NCI-H146 treated with DMSO at 0.1 percent for 48 hours (cell line): ENCODE measurements around the gene VTCN1.
"Not testable (repeated sequence)": the region's sequence is repeated elsewhere in the genome, so short reads cannot be mapped to it uniquely, and the experiment has no call there.

ENCODE experiments used
- DNase-seq: peaks from one replicate; lab custom pipeline; 2025; ENCODE audit not compliant: unreplicated experiment; lab: John Stamatoyannopoulos, UW

The VTCN1 gene

DNA sequence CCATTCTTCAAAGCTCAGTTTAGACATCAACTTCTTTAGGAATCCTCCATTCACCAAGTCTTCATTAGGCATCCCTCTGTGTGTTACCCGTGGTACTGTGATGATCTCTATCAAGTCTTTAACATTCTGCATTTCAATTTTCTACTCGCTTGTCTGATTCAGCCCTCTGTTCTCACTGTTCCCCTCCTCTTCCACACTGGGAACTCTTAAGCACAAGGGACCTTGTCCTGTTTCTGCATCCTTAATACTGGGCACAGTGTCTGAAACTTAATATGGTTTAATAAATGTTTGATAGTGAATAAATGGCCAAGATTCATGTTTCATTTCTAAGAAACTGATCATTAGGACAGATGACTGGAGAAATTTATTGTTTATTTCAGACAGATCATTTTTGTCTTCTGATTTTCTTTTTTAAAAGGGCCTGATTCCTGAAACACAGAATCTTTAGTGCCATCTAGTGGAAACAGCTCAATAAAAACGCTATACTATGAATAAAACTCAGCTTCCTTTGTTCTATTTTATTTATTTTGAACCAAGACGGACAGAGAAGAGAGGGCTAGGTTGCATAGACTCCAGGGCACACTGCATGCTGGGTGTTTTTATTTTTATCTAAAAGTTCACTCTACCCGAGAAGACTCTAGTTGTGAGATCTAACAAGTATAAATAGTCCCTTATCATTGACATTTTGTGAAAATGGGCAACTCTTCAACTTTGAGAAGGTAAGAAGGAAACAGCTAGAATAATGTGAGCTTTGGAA, 82.2 kb downstream of the VTCN1 start:
- DNase-seq, result peak; percentile 65

GRCh38 chr1:117127795-117128194, 82.9 kb downstream of the VTCN1 start:
- no peak for DNase-seq

DNA sequence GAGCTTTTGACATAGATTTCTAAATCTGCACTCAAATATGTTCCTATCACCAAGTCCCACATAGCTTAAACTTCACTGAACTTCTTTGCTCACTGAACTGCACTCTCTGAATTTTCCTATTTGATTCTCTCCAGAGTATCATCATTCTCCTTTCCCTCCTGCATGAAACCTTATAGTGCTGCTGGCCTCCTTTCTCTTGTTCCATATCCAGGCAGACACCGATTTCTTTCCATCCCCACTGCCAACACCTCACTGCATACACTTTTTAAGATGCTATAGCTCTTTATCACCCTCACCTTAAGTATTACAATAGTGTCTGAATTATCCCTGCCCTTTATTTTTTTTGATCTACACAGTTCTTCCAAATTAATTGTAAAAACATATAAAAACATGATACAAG, 86.1 kb downstream of the VTCN1 start:
- no peak for DNase-seq

DNA sequence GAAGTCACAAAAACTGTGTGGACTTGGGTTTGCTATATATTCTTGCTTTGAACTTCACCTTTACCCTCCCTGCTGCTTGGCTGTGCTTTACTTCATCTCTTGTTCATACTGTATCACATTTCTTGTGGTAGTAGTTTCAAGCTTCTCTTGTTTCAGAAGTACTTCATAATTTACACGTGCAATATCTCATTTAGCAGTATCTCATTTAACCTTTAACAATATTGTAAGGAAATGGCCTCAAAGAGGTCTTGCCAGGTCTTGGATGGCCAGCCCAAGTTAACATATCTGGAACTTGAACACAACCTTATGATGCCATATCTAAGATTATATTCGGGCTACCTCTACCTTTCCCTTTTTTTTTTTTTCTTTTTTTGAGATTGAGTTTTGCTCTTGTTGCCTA, 87.5 kb downstream of the VTCN1 start:
- no peak for DNase-seq

GRCh38 chr1:117122330-117123025, 88.2 kb downstream of the VTCN1 start:
- peak; percentile 36 for DNase-seq

DNA sequence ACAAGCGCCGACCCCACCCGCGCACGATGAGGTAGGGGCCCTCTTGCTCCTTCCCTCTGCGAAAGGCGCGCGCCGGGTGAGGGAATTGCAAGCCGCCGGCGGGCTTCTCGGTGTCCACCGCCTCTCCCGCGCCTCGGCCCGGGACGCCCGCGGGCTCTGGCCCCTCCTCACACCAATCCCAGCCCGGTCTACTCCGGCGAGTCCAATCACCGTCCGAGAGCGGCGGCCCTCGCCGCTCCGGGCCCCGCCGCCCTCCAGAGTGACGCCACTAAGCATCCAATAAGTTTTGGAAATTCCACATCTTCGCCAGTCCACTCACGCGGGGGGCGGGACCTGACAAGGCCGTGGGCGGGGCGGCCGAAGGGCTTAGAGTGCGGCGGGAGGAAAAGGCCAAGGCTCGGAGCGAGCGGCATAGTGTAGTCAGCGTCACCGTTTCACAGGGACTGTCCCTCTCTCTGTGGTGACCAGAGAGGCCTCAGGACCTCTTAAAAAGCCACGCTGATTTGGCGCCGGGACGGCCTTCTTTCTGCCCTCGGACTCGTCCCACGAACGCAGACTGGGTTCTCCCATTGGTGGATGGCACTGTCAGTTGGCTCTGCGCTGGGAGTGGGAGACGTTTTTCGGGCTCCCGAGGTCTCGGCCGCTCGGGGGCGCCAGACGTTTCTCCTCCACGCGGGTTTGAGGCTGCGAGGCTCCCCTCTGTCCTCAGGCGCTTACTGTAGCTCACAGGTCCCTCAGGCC, 89.0 kb downstream of the VTCN1 start, which contains the start of gene TRIM45:
Gene TRIM45, minus strand, starts transcription at position 161 of the 741 bp plus-strand sequence. CDS start 548 bp downstream, outside the sequence.
- peak; percentile 96 for DNase-seq

DNA sequence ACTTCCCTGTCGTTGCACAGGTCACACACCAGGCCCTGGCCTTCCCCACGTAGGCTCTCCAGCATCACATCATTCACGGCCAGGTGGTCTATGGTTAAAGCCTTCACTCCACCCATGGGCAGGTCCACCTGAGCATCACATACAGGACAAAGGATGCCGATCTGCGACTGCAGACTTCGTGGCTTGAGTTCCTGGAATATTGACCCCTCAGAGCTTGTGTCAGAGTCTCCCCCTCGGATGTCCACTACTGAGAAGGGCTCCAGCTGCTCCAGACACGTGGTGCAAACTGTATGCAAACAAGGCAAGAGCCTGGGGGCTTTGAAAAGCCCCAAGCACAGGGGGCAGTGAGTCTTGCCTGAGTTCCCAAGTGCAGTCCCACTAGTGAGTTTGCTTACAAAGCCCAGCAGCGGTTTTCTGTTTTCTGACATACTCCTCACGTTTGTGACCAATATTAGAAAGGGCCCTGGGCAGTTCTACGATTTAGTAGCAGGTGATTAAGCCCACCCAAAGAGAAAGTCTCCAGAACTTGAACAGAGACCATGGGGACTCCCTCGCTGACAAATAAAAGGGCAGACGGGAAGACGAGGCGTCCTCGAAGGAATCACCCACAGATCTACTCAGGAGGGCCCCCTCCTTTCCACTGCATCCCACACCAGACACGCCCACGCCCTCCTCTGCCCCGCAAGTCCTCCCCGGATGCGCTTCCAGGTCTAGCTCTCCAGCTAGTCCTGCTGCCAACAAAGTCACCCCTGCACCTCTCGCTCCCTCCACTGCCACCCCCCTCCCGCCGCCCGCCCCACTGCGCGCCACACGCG, 89.7 kb downstream of the VTCN1 start:
- DNase-seq, result peak; percentile 35

DNA sequence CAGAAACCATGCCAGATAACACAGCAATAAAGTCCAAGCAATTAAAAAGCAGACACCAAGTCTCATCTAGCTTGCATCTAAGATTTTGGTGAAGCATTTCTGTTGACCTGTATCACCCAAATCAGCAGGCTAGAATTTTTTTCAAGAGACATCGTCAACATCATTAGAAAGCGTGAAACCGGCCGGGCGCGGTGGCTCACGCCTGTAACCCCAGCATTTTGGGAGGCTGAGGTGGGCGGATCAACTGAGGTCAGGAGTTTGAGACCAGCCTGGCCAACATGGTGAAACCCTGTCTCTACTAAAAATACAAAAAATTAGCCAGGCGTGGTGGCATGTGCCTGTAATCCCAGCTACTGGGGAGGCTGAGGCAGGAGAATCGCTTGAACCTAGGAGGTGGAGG, 91.6 kb downstream of the VTCN1 start:
- not testable (repeated sequence) for DNase-seq

DNA sequence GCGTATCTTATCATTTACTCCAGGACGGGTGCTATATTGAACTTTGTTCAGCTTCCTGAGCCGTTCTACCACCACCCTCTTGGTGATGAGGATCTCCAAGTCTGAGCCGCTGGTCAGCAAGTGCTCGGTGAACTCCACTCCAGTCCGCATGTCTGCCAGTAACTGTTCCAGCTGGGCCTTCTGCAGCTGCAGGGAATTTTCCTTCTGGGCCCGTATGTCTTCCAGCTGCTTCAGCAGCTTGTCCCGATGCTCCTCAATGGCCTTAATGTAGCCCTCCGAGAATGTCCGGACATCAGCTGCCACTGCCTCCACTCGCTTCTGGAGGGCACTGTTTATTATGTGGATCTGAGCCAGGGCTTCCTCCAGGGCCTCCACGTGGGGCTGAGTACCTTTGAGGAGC, 92.6 kb downstream of the VTCN1 start:
- no peak for DNase-seq

- DNase-seq, result no peak
Observed at GRCh38 chr1:117117697-117118096, 93.0 kb downstream of the VTCN1 start.

DNA sequence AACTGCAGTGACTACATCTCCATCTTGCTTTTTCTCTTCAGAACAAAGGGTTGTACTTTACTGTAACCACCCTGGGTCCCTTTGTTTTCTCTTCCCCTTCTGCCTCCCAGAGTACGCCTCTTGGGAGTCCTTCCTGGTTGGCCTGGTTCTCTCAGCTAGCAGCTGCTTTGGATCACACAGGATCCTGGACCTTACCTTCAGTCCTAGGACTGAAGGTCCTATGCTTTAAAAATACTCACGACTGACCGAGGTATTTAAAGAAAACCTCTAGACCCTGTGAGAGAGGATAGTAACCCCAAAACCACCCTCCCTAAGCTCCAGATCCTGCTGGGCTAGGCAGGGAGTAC, 94.0 kb downstream of the VTCN1 start:
- no peak for DNase-seq

DNA sequence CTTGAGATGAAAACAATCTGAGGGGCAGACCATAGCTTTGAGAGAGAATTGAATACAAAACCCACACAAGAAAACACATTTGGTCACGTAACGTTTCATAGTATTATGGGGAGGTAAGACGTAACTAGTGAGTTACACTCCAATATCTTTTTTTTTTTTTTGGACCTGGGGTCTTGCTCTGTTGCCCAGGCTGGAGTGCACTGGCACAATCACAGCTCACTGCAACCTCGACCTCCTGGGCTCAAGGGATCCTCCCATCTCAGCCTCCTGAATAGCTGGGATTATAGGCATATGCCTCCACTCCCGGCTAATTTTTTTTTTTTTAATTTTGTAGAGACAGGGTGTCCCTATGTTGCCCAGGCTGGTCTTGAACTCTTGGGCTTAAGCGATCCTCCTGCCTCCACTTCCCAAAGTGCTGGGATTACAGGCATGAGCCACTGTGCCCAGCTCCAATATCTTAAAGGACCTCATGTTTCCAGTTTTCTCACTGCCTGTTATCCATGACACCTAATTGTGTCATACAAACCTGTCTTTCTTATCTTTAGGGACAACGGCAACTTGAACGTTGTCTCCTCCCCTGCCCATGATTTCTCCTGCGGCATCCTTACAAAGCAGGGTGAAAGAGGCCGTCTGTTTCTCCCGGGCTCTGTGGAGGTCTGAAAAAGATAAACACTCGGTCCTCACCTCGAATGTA, 94.5 kb downstream of the VTCN1 start:
- DNase-seq, result no peak

- no peak for DNase-seq
Observed at GRCh38 chr1:117114877-117115276, 95.8 kb downstream of the VTCN1 start.

GRCh38 chr1:117113199-117113598, 97.5 kb downstream of the VTCN1 start:
- no peak for DNase-seq

DNA sequence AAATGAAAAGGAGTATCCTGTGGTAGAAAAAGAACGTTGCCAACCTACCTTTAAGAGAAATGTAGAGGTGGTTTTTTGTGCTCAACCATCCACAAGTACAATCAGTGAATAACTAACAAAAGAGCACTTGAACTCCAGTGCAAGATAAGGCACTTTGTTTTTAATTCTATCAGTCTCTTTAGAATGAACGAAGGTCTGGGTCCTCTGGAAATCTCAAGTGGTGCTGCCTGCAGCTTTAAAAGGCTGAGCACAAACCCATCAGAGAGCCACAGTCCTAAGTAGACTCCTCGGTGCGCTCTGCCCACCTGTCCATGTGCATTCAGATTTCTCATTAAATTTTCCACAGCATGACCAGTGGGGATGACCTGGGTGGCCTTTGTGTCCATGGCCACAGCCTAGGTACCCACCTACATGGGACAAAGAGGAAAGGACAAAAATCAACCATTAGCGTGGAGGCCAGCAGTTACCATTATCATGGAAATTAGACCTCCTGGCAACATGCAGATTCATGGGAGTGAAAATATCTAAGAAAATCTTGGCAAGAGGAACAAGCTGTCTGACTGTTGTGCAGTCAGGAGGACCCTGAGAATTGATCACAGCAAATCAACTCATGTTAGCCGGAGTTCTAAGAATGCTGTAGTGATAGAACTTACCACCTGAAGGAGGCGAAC, 98.5 kb downstream of the VTCN1 start:
- no peak for DNase-seq

DNA sequence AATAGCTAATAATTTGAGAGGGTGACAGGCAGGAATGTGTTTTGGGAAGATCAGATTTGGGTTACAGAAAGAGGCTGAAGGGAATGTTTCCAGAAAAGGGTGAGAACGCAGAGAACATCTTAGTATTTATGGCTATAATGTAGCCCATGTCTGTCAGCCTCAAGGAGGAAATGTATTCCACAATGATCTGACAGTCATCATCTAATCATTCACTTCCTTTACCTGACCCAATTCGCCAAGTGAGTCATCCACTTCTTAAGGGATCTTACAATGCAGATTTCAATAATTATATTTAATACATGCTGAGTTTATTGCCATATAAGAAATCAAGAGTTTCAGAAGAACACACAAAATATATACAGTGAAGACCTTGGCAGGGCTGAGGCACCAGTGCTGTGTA, 100.0 kb downstream of the VTCN1 start:
- no peak for DNase-seq

DNA sequence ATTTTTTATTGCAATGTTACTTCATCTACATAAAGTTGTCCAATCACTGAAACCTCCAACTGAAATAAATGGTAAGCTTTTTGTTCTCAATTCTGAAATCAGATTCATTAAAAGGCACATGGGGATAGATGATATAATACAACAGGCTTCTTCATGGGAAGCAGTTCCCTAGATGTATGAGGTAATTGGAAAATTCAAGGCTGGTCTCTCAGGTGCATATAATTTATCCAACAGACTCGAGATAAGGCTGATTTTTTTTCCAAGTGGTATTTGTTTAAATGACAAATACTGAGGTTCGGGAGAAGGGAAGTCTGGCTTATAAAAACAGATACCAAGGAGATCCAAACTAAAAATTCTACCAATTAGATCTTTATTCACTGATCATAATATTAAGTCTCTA, 103.4 kb downstream of the VTCN1 start:
- no peak for DNase-seq

- no peak for DNase-seq
Observed at GRCh38 chr1:117106478-117106877, 104.2 kb downstream of the VTCN1 start.

- DNase-seq, result no peak
Observed at GRCh38 chr1:117105722-117106121, 105.0 kb downstream of the VTCN1 start.

DNA sequence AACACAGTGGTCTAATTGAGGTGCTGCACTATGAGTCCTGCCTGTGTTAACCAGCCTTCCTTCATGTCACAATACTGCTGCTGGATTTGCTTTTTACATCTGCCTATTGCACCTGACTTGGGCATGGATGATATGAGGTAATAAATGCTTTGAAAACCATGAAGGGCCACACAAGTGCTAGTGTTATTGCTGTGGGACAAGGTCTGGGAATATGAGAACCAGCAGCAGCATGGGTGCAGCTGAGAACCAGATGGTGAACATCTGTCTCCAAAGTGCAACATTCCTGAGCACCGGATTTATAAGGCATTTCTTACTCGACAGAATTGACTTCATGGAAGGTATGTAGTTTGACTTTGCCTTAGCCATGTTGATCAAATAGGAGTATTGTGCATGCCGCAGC, 105.7 kb downstream of the VTCN1 start:
- no peak for DNase-seq
